Cardiac septum (tissue), 1 donor: Measurements from ENCODE around the gene NUP153. TPM values are rescaled to one million over a fixed set of nuclear protein-coding genes. Genes with fewer than 3 reads are reported as not detected.
A peak's percentile ranks its signal among the peaks of the same experiment; 100 is the strongest.
"Not testable (repeated sequence)": the region's sequence is repeated elsewhere in the genome, so short reads cannot be mapped to it uniquely, and the experiment has no call there.

Experiments
- DNase-seq: peaks from one replicate; pipeline ENCODE4 v3.0.0-alpha.2; 2020; ENCODE audit warnings: low spot score
- intact Hi-C: fragments of 100-400 bp; cut with DNase I; formaldehyde crosslinking; loops from one replicate; pipeline ENCODE4 v1.14.0; 2022
- total RNA-seq: library from RNA; stranded (reverse); fragmentation: NEBNext Ultra II Directional; extraction: Animal tissue kit (Norgen Biotek cat#: 25700); gene quantifications from one replicate; pipeline ENCODE4 v1.2.1, GENCODE V29; 2021
- donor health status: DM: no; HTN: no; CAD: no.

Gene NUP153
- total RNA-seq, 1 donor from 2014 or later = 25.8 TPM

GRCh38 chr6:17714879-17715851, 8.4 kb upstream of the NUP153 start:
- no peak for DNase-seq
- intact Hi-C loops = no loop called here

GRCh38 chr6:17714177-17714576, 7.5 kb upstream of the NUP153 start:
- DNase-seq = no peak
- intact Hi-C loops = no loop called here

- intact Hi-C loops = no loop called here
- no peak for DNase-seq
These were observed 5.9 kb upstream of the NUP153 start for GRCh38 chr6:17712576-17712975.

GRCh38 chr6:17710331-17710730, 3.6 kb upstream of the NUP153 start:
- intact Hi-C loops = no loop called here
- DNase-seq = no peak

- intact Hi-C loops = loop anchor here (10.0 kb wide), 2 partner anchors 275 to 445 kb away; partner anchors contain the start of genes KDM1B, KIF13A and TPMT
- no peak for DNase-seq
These were observed 2.8 kb upstream of the NUP153 start for GRCh38 chr6:17709476-17709875.

GRCh38 chr6:17708035-17708434, 1.3 kb upstream of the NUP153 start:
- intact Hi-C loops = loop anchor here (10.0 kb wide), 2 partner anchors 277 to 447 kb away; partner anchors contain the start of genes KDM1B, KIF13A and TPMT
- DNase-seq = not testable (repeated sequence)

- intact Hi-C loops = loop anchor here (2.0 to 10.0 kb wide), 3 partner anchors 107 to 447 kb away; partner anchors contain the start of genes FAM8A1, KDM1B, KIF13A and TPMT
- no peak for DNase-seq
These were observed 586 bp upstream of the NUP153 start for GRCh38 chr6:17707371-17707651.

GRCh38 chr6:17705778-17706579, 746 bp downstream of the NUP153 start:
- intact Hi-C loops = loop anchor here (2.0 to 10.0 kb wide), 3 partner anchors 105 to 449 kb away; partner anchors contain the start of genes FAM8A1, KDM1B, KIF13A and TPMT
- DNase-seq = peak; percentile 83

- no peak for DNase-seq
- intact Hi-C loops = loop anchor here (10.0 kb wide), 2 partner anchors 279 to 449 kb away; partner anchors contain the start of genes KDM1B, KIF13A and TPMT
These were observed 1.3 kb downstream of the NUP153 start for GRCh38 chr6:17705428-17705777.

GRCh38 chr6:17703256-17703694, 3.5 kb downstream of the NUP153 start:
- no peak for DNase-seq
- intact Hi-C loops = loop anchor here (10.0 kb wide), 2 partner anchors 282 to 452 kb away; partner anchors contain the start of genes KDM1B, KIF13A and TPMT

GRCh38 chr6:17700421-17701416, 6.0 kb downstream of the NUP153 start:
- intact Hi-C loops = loop anchor here (10.0 kb wide), 2 partner anchors 284 to 454 kb away; partner anchors contain the start of genes KDM1B, KIF13A and TPMT
- DNase-seq = no peak

- DNase-seq = no peak
- intact Hi-C loops = no loop called here
These were observed 14.7 kb downstream of the NUP153 start for GRCh38 chr6:17691925-17692538.

- intact Hi-C loops = no loop called here
- DNase-seq = no peak
These were observed 18.2 kb downstream of the NUP153 start for GRCh38 chr6:17688481-17688880.

- DNase-seq = no peak
- intact Hi-C loops = no loop called here
These were observed 19.6 kb downstream of the NUP153 start for GRCh38 chr6:17687136-17687535.

- no peak for DNase-seq
- intact Hi-C loops = no loop called here
These were observed 22.6 kb downstream of the NUP153 start for GRCh38 chr6:17684134-17684533.

- intact Hi-C loops = no loop called here
- DNase-seq = no peak
These were observed 23.3 kb downstream of the NUP153 start for GRCh38 chr6:17683428-17683827.

- intact Hi-C loops = no loop called here
- no peak for DNase-seq
These were observed 27.0 kb downstream of the NUP153 start for GRCh38 chr6:17679726-17680125.

- intact Hi-C loops = no loop called here
These were observed 29.1 kb downstream of the NUP153 start for GRCh38 chr6:17677602-17678001.

More at GRCh38 chr6:17677602-17678001, 29.1 kb downstream of the NUP153 start:
- DNase-seq = no peak
